ENCODE data around the gene MAL. TPM values are rescaled to one million over a fixed set of nuclear protein-coding genes. Genes with fewer than 3 reads are reported as not detected.
A peak's percentile ranks its signal among the peaks of the same experiment; 100 is the strongest.

The MAL gene
- total RNA-seq, 3 donors from 2014 or later = 5.6 to 6.1 (median 6.1) TPM

GRCh38 chr2:94993176-94994062 lies 32.1 kb upstream of the MAL start:
- Mint-ChIP-seq H3K4me3 (no peak overlapping the region), H3K36me3 (ENCODE audit: insufficient read depth) (no peaks in the 10 kb centered on the region), H3K4me1 (ENCODE audit: low read depth) (no peaks in the 10 kb centered on the region), H3K9me3 (no peaks in the 10 kb centered on the region), H3K27me3 (ENCODE audit: low read depth) (peaks cover 24% of the 10 kb centered on the region)
- DNase-seq = no peak
- ATAC-seq = no peak

- Mint-ChIP-seq H3K9me3 (no peaks in the 10 kb centered on the region), H3K27me3 (ENCODE audit: low read depth) (peaks cover 29% of the 10 kb centered on the region), H3K36me3 (ENCODE audit: insufficient read depth) (no peaks in the 10 kb centered on the region), H3K4me3 (no peak overlapping the region), H3K4me1 (ENCODE audit: low read depth) (no peaks in the 10 kb centered on the region)
- DNase-seq (no peak), ATAC-seq (no peak)
These were observed 31.2 kb upstream of the MAL start for GRCh38 chr2:94994063-94994913.

GRCh38 chr2:94994914-94995552 lies 30.5 kb upstream of the MAL start:
- ATAC-seq (no peak), DNase-seq (no peak)
- Mint-ChIP-seq H3K27me3 (ENCODE audit: low read depth) (peaks cover 29% of the 10 kb centered on the region), H3K4me3 (no peak overlapping the region), H3K36me3 (ENCODE audit: insufficient read depth) (no peaks in the 10 kb centered on the region), H3K9me3 (no peaks in the 10 kb centered on the region), H3K4me1 (ENCODE audit: low read depth) (no peaks in the 10 kb centered on the region)

- H3K36me3 Mint-ChIP-seq (ENCODE audit: insufficient read depth) = no peaks in the 10 kb centered on the region
- H3K4me3 Mint-ChIP-seq = no peak overlapping the region
- peaks cover 29% of the 10 kb centered on the region for H3K27me3 Mint-ChIP-seq (ENCODE audit: low read depth)
- no peaks in the 10 kb centered on the region for H3K9me3 Mint-ChIP-seq
- DNase-seq (no peak), ATAC-seq (no peak)
- H3K4me1 Mint-ChIP-seq (ENCODE audit: low read depth) = no peaks in the 10 kb centered on the region
These were observed 29.8 kb upstream of the MAL start for GRCh38 chr2:94995553-94996304.

- no peaks in the 10 kb centered on the region for H3K36me3 Mint-ChIP-seq (ENCODE audit: insufficient read depth)
- ATAC-seq = no peak
- peaks cover 29% of the 10 kb centered on the region for H3K27me3 Mint-ChIP-seq (ENCODE audit: low read depth)
- DNase-seq = no peak
- H3K4me3 Mint-ChIP-seq = no peak overlapping the region
- H3K4me1 Mint-ChIP-seq (ENCODE audit: low read depth) = no peaks in the 10 kb centered on the region
- H3K9me3 Mint-ChIP-seq = no peaks in the 10 kb centered on the region
These were observed 29.0 kb upstream of the MAL start for GRCh38 chr2:94996305-94997100.

- DNase-seq = no peak
- H3K4me1 Mint-ChIP-seq (ENCODE audit: low read depth) = no peaks in the 10 kb centered on the region
- H3K4me3 Mint-ChIP-seq = no peak overlapping the region
- H3K36me3 Mint-ChIP-seq (ENCODE audit: insufficient read depth) = no peaks in the 10 kb centered on the region
- H3K27me3 Mint-ChIP-seq (ENCODE audit: low read depth) = peaks cover 26% of the 10 kb centered on the region
- no peaks in the 10 kb centered on the region for H3K9me3 Mint-ChIP-seq
- ATAC-seq = peak; percentile 40 to 56
These were observed 27.3 kb upstream of the MAL start for GRCh38 chr2:94997981-94998930.

GRCh38 chr2:94999431-94999883 lies 26.1 kb upstream of the MAL start:
- peaks cover 29% of the 10 kb centered on the region for H3K27me3 Mint-ChIP-seq (ENCODE audit: low read depth)
- no peaks in the 10 kb centered on the region for H3K9me3 Mint-ChIP-seq
- no peak overlapping the region for H3K4me3 Mint-ChIP-seq
- no peak for ATAC-seq
- no peak for DNase-seq
- H3K4me1 Mint-ChIP-seq (ENCODE audit: low read depth) = peaks cover 2% of the 10 kb centered on the region
- no peaks in the 10 kb centered on the region for H3K36me3 Mint-ChIP-seq (ENCODE audit: insufficient read depth)

GRCh38 chr2:95001051-95001562 lies 24.4 kb upstream of the MAL start:
- ATAC-seq (no peak), DNase-seq (no peak)
- H3K4me3 Mint-ChIP-seq = no peak overlapping the region
- peaks cover 4% of the 10 kb centered on the region for H3K4me1 Mint-ChIP-seq (ENCODE audit: low read depth)
- peaks cover 27% of the 10 kb centered on the region for H3K27me3 Mint-ChIP-seq (ENCODE audit: low read depth)
- H3K36me3 Mint-ChIP-seq (ENCODE audit: insufficient read depth) = no peaks in the 10 kb centered on the region
- no peaks in the 10 kb centered on the region for H3K9me3 Mint-ChIP-seq

GRCh38 chr2:95001701-95002100 lies 23.8 kb upstream of the MAL start:
- H3K36me3 Mint-ChIP-seq (ENCODE audit: insufficient read depth) = no peaks in the 10 kb centered on the region
- peaks cover 23% of the 10 kb centered on the region for H3K27me3 Mint-ChIP-seq (ENCODE audit: low read depth)
- peaks cover 4% of the 10 kb centered on the region for H3K4me1 Mint-ChIP-seq (ENCODE audit: low read depth)
- DNase-seq (no peak), ATAC-seq (no peak)
- no peak overlapping the region for H3K4me3 Mint-ChIP-seq
- H3K9me3 Mint-ChIP-seq = no peaks in the 10 kb centered on the region

GRCh38 chr2:95002498-95002897 lies 23.0 kb upstream of the MAL start:
- Mint-ChIP-seq H3K4me1 (ENCODE audit: low read depth) (peaks cover 4% of the 10 kb centered on the region), H3K9me3 (no peaks in the 10 kb centered on the region), H3K4me3 (no peak overlapping the region), H3K27me3 (ENCODE audit: low read depth) (peaks cover 16% of the 10 kb centered on the region), H3K36me3 (ENCODE audit: insufficient read depth) (no peaks in the 10 kb centered on the region)
- no peak for ATAC-seq
- DNase-seq = no peak

GRCh38 chr2:95004287-95004686 lies 21.2 kb upstream of the MAL start:
- Mint-ChIP-seq H3K4me1 (ENCODE audit: low read depth) (peaks cover 4% of the 10 kb centered on the region), H3K9me3 (no peaks in the 10 kb centered on the region), H3K36me3 (ENCODE audit: insufficient read depth) (no peaks in the 10 kb centered on the region), H3K27me3 (ENCODE audit: low read depth) (peaks cover 6% of the 10 kb centered on the region), H3K4me3 (no peak overlapping the region)
- ATAC-seq = no peak
- DNase-seq = no peak

GRCh38 chr2:95004711-95005110 lies 20.8 kb upstream of the MAL start:
- H3K27me3 Mint-ChIP-seq (ENCODE audit: low read depth) = peaks cover 6% of the 10 kb centered on the region
- peaks cover 4% of the 10 kb centered on the region for H3K4me1 Mint-ChIP-seq (ENCODE audit: low read depth)
- H3K36me3 Mint-ChIP-seq (ENCODE audit: insufficient read depth) = no peaks in the 10 kb centered on the region

More at GRCh38 chr2:95004711-95005110, 20.8 kb upstream of the MAL start:
- no peak for ATAC-seq
- Mint-ChIP-seq H3K9me3 (no peaks in the 10 kb centered on the region), H3K4me3 (no peak overlapping the region)
- DNase-seq = no peak
